HG03439 (cell line): ENCODE results near the gene HMGXB4.
"Not testable (repeated sequence)": the region's sequence is repeated elsewhere in the genome, so short reads cannot be mapped to it uniquely, and the experiment has no call there.

ENCODE experiments used
- ATAC-seq: cut with Tn5 transposase; IDR thresholded peaks from one replicate; pipeline ENCODE4 v1.9.1; 2021; ENCODE audit warnings: mild to moderate bottlenecking, moderate library complexity; ENCODE audit not compliant: unreplicated experiment

The HMGXB4 gene

GRCh38 chr22:35257321-35258190, at the start of gene HMGXB4:
Gene HMGXB4 (plus strand): TSS chr22:35257493. CDS start chr22:35262391, 4,898 bp downstream.
- peak; percentile 92 for ATAC-seq

- ATAC-seq, result no peak
Measured at GRCh38 chr22:35208003-35208402, 49.3 kb upstream of the HMGXB4 start.

GRCh38 chr22:35209203-35209602, 48.1 kb upstream of the HMGXB4 start:
- ATAC-seq, result no peak

- no peak for ATAC-seq
Measured at GRCh38 chr22:35212009-35212408, 45.3 kb upstream of the HMGXB4 start.

GRCh38 chr22:35212996-35213395, 44.3 kb upstream of the HMGXB4 start:
- no peak for ATAC-seq

- ATAC-seq, result no peak
Measured at GRCh38 chr22:35214968-35215367, 42.3 kb upstream of the HMGXB4 start.

- ATAC-seq, result no peak
Measured at GRCh38 chr22:35215993-35216392, 41.3 kb upstream of the HMGXB4 start.

- no peak for ATAC-seq
Measured at GRCh38 chr22:35217527-35217926, 39.8 kb upstream of the HMGXB4 start.

GRCh38 chr22:35218079-35218478, 39.2 kb upstream of the HMGXB4 start:
- ATAC-seq, result no peak

- no peak for ATAC-seq
Measured at GRCh38 chr22:35219012-35219411, 38.3 kb upstream of the HMGXB4 start.

- no peak for ATAC-seq
Measured at GRCh38 chr22:35220221-35220620, 37.1 kb upstream of the HMGXB4 start.

- ATAC-seq, result no peak
Measured at GRCh38 chr22:35225010-35225409, 32.3 kb upstream of the HMGXB4 start.

GRCh38 chr22:35226958-35227647, 30.2 kb upstream of the HMGXB4 start:
- no peak for ATAC-seq

- no peak for ATAC-seq
Measured at GRCh38 chr22:35229865-35230264, 27.4 kb upstream of the HMGXB4 start.

GRCh38 chr22:35230417-35230816, 26.9 kb upstream of the HMGXB4 start:
- no peak for ATAC-seq

GRCh38 chr22:35230839-35231584, 26.3 kb upstream of the HMGXB4 start:
- no peak for ATAC-seq

- ATAC-seq, result no peak
Measured at GRCh38 chr22:35231585-35232084, 25.7 kb upstream of the HMGXB4 start.

GRCh38 chr22:35238749-35239148, 18.5 kb upstream of the HMGXB4 start:
- ATAC-seq, result not testable (repeated sequence)

- ATAC-seq, result not testable (repeated sequence)
Measured at GRCh38 chr22:35244507-35244906, 12.8 kb upstream of the HMGXB4 start.

- no peak for ATAC-seq
Measured at GRCh38 chr22:35250156-35250555, 7.1 kb upstream of the HMGXB4 start.

GRCh38 chr22:35253946-35254345, 3.3 kb upstream of the HMGXB4 start:
- no peak for ATAC-seq
